B cell (primary cell): ENCODE measurements around the gene POU2AF1. TPM values are rescaled to one million over a fixed set of nuclear protein-coding genes. Genes with fewer than 3 reads are reported as not detected.
A peak's percentile ranks its signal among the peaks of the same experiment; 100 is the strongest.

Experiments used
- ATAC-seq: fragments of 200-7000 bp; cut with Tn5 transposase; one replicate; pipeline ENCODE4 v1.10.0; 2021; ENCODE audit warnings: low read depth, mild to moderate bottlenecking, moderate number of reproducible peaks, moderate library complexity
- CTCF ChIA-PET: fragments of 350-600 bp; sonication (Branson Sonifier 250); formaldehyde crosslinking; loops from one replicate; lab custom pipeline; 2021; ENCODE audit warnings: antibody characterized with exemption, inconsistent platforms; lab: Charles Lee
- POLR2A ChIA-PET: fragments of 350-600 bp; sonication (Branson Sonifier 250); formaldehyde crosslinking; loops from one replicate; lab custom pipeline; 2021; ENCODE audit warnings: antibody characterized with exemption; lab: Charles Lee
- DNase-seq: peaks from one replicate; pipeline ENCODE4 v3.0.0; 2013
- H2AFZ ChIP-seq: 2 replicates; pipeline ENCODE4 v1.6.1; 2012; ENCODE audit warnings: mild to moderate bottlenecking, low read depth, low read length; ENCODE audit not compliant: insufficient read depth, poor library complexity, severe bottlenecking
- H3K27ac ChIP-seq, 2 donors: 1 replicate in 1 of 2; 2 replicates in 1 of 2; pipeline ENCODE4 v1.5.1; 2012 to 2013; ENCODE audit warnings: low read length in 2 of 2, mild to moderate bottlenecking in 2 of 2, moderate library complexity in 1 of 2
- H3K27me3 ChIP-seq, 4 experiments: fragments of 200-600 bp in 1 of 4; sonication (generic) in 1 of 4; replicated peaks in 1 of 4; 1 replicate in 2 of 4; 2 replicates in 2 of 4; pipeline versions ENCODE4 v1.6.1 to v1.7.0; 2013 to 2016; ENCODE audit warnings: low read length in 3 of 4, mild to moderate bottlenecking in 2 of 4, mixed read lengths in 1 of 4, moderate library complexity in 1 of 4; ENCODE audit not compliant: insufficient read depth in 4 of 4, control insufficient read depth in 3 of 4; ENCODE audit errors: control extremely low read depth in 1 of 4
- H3K36me3 ChIP-seq, 2 experiments: replicated peaks in 1 of 2; 1 replicate in 1 of 2; 2 replicates in 1 of 2; pipeline versions ENCODE4 v1.6.1 to v1.7.1; 2013; ENCODE audit warnings: low read length in 1 of 2; ENCODE audit not compliant: insufficient read depth in 2 of 2, control insufficient read depth in 1 of 2; ENCODE audit errors: control extremely low read depth in 1 of 2, extremely low read depth in 1 of 2
- H3K4me1 ChIP-seq, 2 donors: fragments of 200-600 bp in 1 of 2; sonication (generic) in 1 of 2; 1 replicate in 1 of 2; 2 replicates in 1 of 2; pipeline versions ENCODE4 v1.5.1 to v1.6.1; 2013 to 2017; ENCODE audit warnings: low read length in 2 of 2; ENCODE audit not compliant: control insufficient read depth in 2 of 2, insufficient read depth in 2 of 2
- H3K4me2 ChIP-seq: replicated peaks from 2 replicates; pipeline ENCODE3; 2012; ENCODE audit warnings: mild to moderate bottlenecking, low read depth, low read length; ENCODE audit not compliant: poor library complexity, severe bottlenecking
- H3K4me3 ChIP-seq, 5 experiments: fragments of 200-600 bp in 1 of 5; sonication (generic) in 1 of 5; 1 replicate in 3 of 5; 2 replicates in 2 of 5; pipeline versions ENCODE4 v1.5.1 to v1.7.0; 2011 to 2016; ENCODE audit warnings: low read length in 4 of 5, mild to moderate bottlenecking in 4 of 5, low read depth in 2 of 5, control low read depth in 1 of 5, moderate library complexity in 1 of 5; ENCODE audit not compliant: insufficient read depth in 1 of 5; ENCODE audit errors: control extremely low read depth in 1 of 5, extremely low read depth in 1 of 5
- H3K79me2 ChIP-seq: fragments of 200-600 bp; sonication (generic); one replicate; pipeline ENCODE4 v1.6.0; 2016; ENCODE audit warnings: low read length; ENCODE audit not compliant: control insufficient read depth, insufficient read depth
- H3K9ac ChIP-seq: fragments of 200-600 bp; sonication (generic); 2 replicates; pipeline ENCODE4 v1.6.1; 2017; ENCODE audit warnings: mild to moderate bottlenecking, low read length, moderate library complexity
- H3K9me3 ChIP-seq, 3 donors: one replicate each; pipeline versions ENCODE4 v1.6.1 to v1.7.1; 2013; ENCODE audit warnings: low read length in 2 of 3; ENCODE audit not compliant: control insufficient read depth in 2 of 3, insufficient read depth in 1 of 3; ENCODE audit errors: control extremely low read depth in 1 of 3
- H4K20me1 ChIP-seq: 2 replicates; pipeline ENCODE4 v1.6.0; 2012; ENCODE audit warnings: mild to moderate bottlenecking, low read length; ENCODE audit not compliant: insufficient read depth, control insufficient read depth, poor library complexity, severe bottlenecking
- H3K27ac Mint-ChIP-seq: one replicate; pipeline ENCODE4 v1.8.0; 2021; ENCODE audit warnings: mixed read lengths
- H3K27me3 Mint-ChIP-seq: one replicate; pipeline ENCODE4 v1.8.0; 2021; ENCODE audit warnings: mixed read lengths
- H3K4me1 Mint-ChIP-seq: one replicate; pipeline ENCODE4 v1.8.0; 2021; ENCODE audit warnings: mixed read lengths
- H3K4me3 Mint-ChIP-seq: one replicate; pipeline ENCODE4 v1.8.0; 2021; ENCODE audit warnings: mixed read lengths
- H3K9me3 Mint-ChIP-seq: one replicate; pipeline ENCODE4 v1.8.0; 2022; ENCODE audit warnings: mixed read lengths; ENCODE audit not compliant: insufficient read depth
- EZH2 ChIP-seq: IDR thresholded peaks from 2 replicates; pipeline ENCODE4 v1.6.1; 2012; ENCODE audit warnings: borderline replicate concordance, low read depth, mild to moderate bottlenecking, moderate library complexity, low read length; ENCODE audit not compliant: insufficient read depth, poor library complexity, severe bottlenecking
- WGBS: methylation state at CpG from one replicate; pipeline ENCODE4 v1.1.5; 2013; ENCODE audit warnings: missing lambda C conversion rate; ENCODE audit not compliant: insufficient coverage; 5-methylcytosine and 5-hydroxymethylcytosine counted together
- intact Hi-C: fragments of 100-400 bp; cut with micrococcal nuclease; formaldehyde crosslinking; loops from one replicate; pipeline ENCODE4 v1.10.0; 2022
- polyA plus RNA-seq: library from polyadenylated mRNA; depleted of rRNA; stranded (reverse); fragments of >200 nt; gene quantifications from 2 replicates; pipeline ENCODE4 v1.2.3, GENCODE V29; 2012
- total RNA-seq, 2 donors: library from RNA; stranded (reverse); fragments of 120-200 nt in 1 of 2; gene quantifications; 1 replicate in 1 of 2; 2 replicates in 1 of 2; pipeline versions ENCODE4 v1.2.3 to v1.2.4, GENCODE V29; 2013 to 2022
- TF ChIP-seq, protein P1 (sequence below): fragments of 200-600 bp; IDR thresholded peaks from one replicate; pipeline ENCODE4 v1.8.0; 2022; ENCODE audit warnings: antibody characterized with exemption, mild to moderate bottlenecking

POU2AF1 gene
- total and polyA plus RNA-seq, 2 donors (not counting 1 experiment from before 2014, with no cell fraction given), result 308 to 407 TPM

DNA sequence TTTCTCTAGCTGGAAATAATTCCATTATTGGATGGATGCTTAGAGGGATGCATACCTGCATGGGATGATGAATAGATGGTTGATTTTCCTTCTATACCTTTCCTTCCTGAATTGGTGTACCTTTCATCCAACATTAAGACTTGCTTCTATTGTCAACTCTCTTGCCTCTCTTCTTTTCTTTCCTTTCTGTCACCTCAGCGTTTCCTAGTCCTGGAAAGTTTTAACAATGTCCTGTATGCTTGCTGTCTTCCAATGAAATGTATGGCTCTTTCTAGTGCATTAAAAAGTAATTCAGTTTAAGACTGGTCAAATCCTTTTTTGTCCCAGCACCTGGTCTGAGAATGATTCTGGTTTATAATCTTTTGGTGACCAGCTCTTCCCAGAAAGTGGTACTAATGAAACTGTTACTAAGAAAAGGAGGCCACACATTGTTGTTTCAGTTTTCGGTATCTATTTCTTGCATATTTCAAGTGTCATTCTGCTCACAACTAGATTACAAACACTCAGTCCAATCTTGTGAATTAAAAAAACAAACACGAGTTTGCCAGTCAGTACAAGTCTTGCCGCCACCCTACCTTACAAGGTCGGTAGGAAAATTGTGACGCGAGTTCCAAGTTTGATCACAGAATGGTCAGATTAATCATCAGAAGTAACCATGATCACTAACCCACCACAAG is 8.0 kb downstream of the POU2AF1 start:
- intact Hi-C loops, result loop anchor here (10.0 kb wide), 1 partner anchor 196 kb away; no protein-coding TSS in a partner anchor
- peaks cover 95 to 97% of the 10 kb centered on the region in 2 donors for H3K4me1 ChIP-seq
- 83% methylated on average over 6 of the region's 7 CpGs for WGBS
- peak overlapping the region; percentile 79 for H3K4me3 Mint-ChIP-seq
- peak overlapping the region; percentile 94 for H3K27ac Mint-ChIP-seq
- H3K4me1 Mint-ChIP-seq, result peaks cover 95% of the 10 kb centered on the region
- ATAC-seq (no peak), DNase-seq (no peak)
- H3K27ac ChIP-seq, result peak overlapping the region; percentile 38 to 88
- no peaks in the 10 kb centered on the region for H3K9me3 Mint-ChIP-seq
- POLR2A ChIA-PET, result interaction anchor here (1.0 kb wide), 2 partner anchors 8 to 11 kb away, joined by 3 to 6 read pairs; partner anchors contain the start of gene POU2AF1
- peaks cover 100% of the 10 kb centered on the region for H3K79me2 ChIP-seq
- TF ChIP-seq, protein P1, sequence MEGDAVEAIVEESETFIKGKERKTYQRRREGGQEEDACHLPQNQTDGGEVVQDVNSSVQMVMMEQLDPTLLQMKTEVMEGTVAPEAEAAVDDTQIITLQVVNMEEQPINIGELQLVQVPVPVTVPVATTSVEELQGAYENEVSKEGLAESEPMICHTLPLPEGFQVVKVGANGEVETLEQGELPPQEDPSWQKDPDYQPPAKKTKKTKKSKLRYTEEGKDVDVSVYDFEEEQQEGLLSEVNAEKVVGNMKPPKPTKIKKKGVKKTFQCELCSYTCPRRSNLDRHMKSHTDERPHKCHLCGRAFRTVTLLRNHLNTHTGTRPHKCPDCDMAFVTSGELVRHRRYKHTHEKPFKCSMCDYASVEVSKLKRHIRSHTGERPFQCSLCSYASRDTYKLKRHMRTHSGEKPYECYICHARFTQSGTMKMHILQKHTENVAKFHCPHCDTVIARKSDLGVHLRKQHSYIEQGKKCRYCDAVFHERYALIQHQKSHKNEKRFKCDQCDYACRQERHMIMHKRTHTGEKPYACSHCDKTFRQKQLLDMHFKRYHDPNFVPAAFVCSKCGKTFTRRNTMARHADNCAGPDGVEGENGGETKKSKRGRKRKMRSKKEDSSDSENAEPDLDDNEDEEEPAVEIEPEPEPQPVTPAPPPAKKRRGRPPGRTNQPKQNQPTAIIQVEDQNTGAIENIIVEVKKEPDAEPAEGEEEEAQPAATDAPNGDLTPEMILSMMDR, result no peak
- TF ChIP-seq EZH2, result no peak
- H3K27me3 ChIP-seq, result no peaks in the 10 kb centered on the region
- peaks cover 64% of the 10 kb centered on the region for H4K20me1 ChIP-seq
- no peak overlapping the region for H3K4me3 ChIP-seq
- H2AFZ ChIP-seq, result no peak overlapping the region
- CTCF ChIA-PET, result interaction anchor here (0.6 to 32.5 kb wide), 3 partner anchors 9 to 48 kb away, joined by 3 to 922 read pairs (median 3); no protein-coding TSS in a partner anchor
- H3K27me3 Mint-ChIP-seq, result no peaks in the 10 kb centered on the region
- H3K9ac ChIP-seq, result peak overlapping the region; percentile 39
- no peaks in the 10 kb centered on the region for H3K9me3 ChIP-seq
- peak overlapping the region; percentile 80 for H3K4me2 ChIP-seq
- H3K36me3 ChIP-seq, result peaks cover 5 to 70% of the 10 kb centered on the region in 2 experiments
